OCI-LY1 (cell line): ENCODE measurements around the gene GSK3B.

Experiments used
- H2AFZ ChIP-seq: fragments of 200-600 bp; sonication (generic), shearing (Covaris generic); 2 replicates; pipeline ENCODE4 v1.6.0; 2014; ENCODE audit warnings: antibody characterized with exemption, mild to moderate bottlenecking, low read length
- H3F3A ChIP-seq: fragments of 200-600 bp; sonication (generic), shearing (Covaris generic); 2 replicates; pipeline ENCODE4 v1.6.0; 2014; ENCODE audit warnings: mild to moderate bottlenecking, antibody characterized with exemption, low read length, moderate library complexity; ENCODE audit not compliant: insufficient read depth
- H3K27ac ChIP-seq: fragments of 200-600 bp; sonication (generic); 2 replicates; pipeline ENCODE4 v1.5.1; 2014; ENCODE audit warnings: low read length, mixed run types, mild to moderate bottlenecking, low read depth; ENCODE audit not compliant: poor library complexity, severe bottlenecking
- H3K27me3 ChIP-seq: fragments of 200-600 bp; sonication (generic); 2 replicates; pipeline ENCODE4 v1.6.0; 2014; ENCODE audit warnings: antibody characterized with exemption, mild to moderate bottlenecking, low read length, moderate library complexity; ENCODE audit not compliant: insufficient read depth
- H3K36me3 ChIP-seq: fragments of 200-600 bp; sonication (generic); 2 replicates; pipeline ENCODE4 v1.6.1; 2014; ENCODE audit warnings: mild to moderate bottlenecking, antibody characterized with exemption, low read length, moderate library complexity, mixed read lengths; ENCODE audit not compliant: insufficient read depth
- H3K4me1 ChIP-seq: fragments of 200-600 bp; sonication (generic); 2 replicates; pipeline ENCODE4 v1.5.1; 2014; ENCODE audit warnings: mild to moderate bottlenecking, low read length, moderate library complexity; ENCODE audit not compliant: insufficient read depth, severe bottlenecking
- H3K4me2 ChIP-seq: fragments of 200-600 bp; sonication (generic), shearing (Covaris generic); 2 replicates; pipeline ENCODE4 v1.6.1; 2014; ENCODE audit warnings: low read length
- H3K4me3 ChIP-seq: fragments of 200-600 bp; sonication (generic); 2 replicates; pipeline ENCODE4 v1.5.1; 2014; ENCODE audit warnings: low read length, low read depth, mild to moderate bottlenecking, mixed read lengths; ENCODE audit not compliant: poor library complexity, severe bottlenecking
- H3K79me2 ChIP-seq: fragments of 200-600 bp; shearing (Covaris generic); 2 replicates; pipeline ENCODE4 v1.6.1; 2016; ENCODE audit warnings: mixed run types, low read length, mixed read lengths; ENCODE audit not compliant: insufficient read depth
- H3K9ac ChIP-seq: fragments of 200-600 bp; sonication (generic), shearing (Covaris generic); 2 replicates; pipeline ENCODE4 v1.6.1; 2014; ENCODE audit warnings: mild to moderate bottlenecking, low read length, mixed read lengths
- H3K9me2 ChIP-seq: fragments of 200-600 bp; sonication (generic), shearing (Covaris generic); 2 replicates; pipeline ENCODE4 v1.6.1; 2014; ENCODE audit warnings: low read depth, mild to moderate bottlenecking, low read length, mixed read lengths
- H3K9me3 ChIP-seq: fragments of 200-600 bp; shearing (Covaris generic); 2 replicates; pipeline ENCODE4 v1.6.1; 2014; ENCODE audit warnings: low read length, mixed read lengths
- H4K20me1 ChIP-seq: fragments of 200-600 bp; sonication (generic), shearing (Covaris generic); 2 replicates; pipeline ENCODE4 v1.6.0; 2016; ENCODE audit warnings: mild to moderate bottlenecking, low read length; ENCODE audit not compliant: insufficient read depth
- CTCF ChIP-seq: fragments of 200-600 bp; sonication (generic), shearing (Covaris generic); IDR thresholded peaks from 2 replicates; pipeline ENCODE4 v1.5.1; 2017; ENCODE audit warnings: mild to moderate bottlenecking, antibody characterized with exemption, low read length, moderate library complexity, mixed read lengths
- EZH2 ChIP-seq: fragments of 200-600 bp; sonication (generic), shearing (Covaris generic); IDR thresholded peaks from 2 replicates; pipeline ENCODE4 v1.8.0; 2017; ENCODE audit warnings: borderline replicate concordance, mixed run types, mild to moderate bottlenecking, antibody characterized with exemption, low read length, moderate library complexity, mixed read lengths

GSK3B gene

GRCh38 chr3:119964294-119964693, 130.0 kb downstream of the GSK3B start:
- no peaks in the 10 kb centered on the region for H4K20me1 ChIP-seq
- no peaks in the 10 kb centered on the region for H3K9me2 ChIP-seq
- H3K4me3 ChIP-seq, result no peak overlapping the region
- TF ChIP-seq EZH2 (no peak), CTCF (no peak)
- H3K4me1 ChIP-seq, result no peaks in the 10 kb centered on the region
- H3K9ac ChIP-seq, result no peak overlapping the region
- no peaks in the 10 kb centered on the region for H3F3A ChIP-seq
- peaks cover 8% of the 10 kb centered on the region; the same call in 1 of the 2 replicates for H3K36me3 ChIP-seq
- peaks cover 22% of the 10 kb centered on the region for H3K79me2 ChIP-seq
- H3K9me3 ChIP-seq, result 0 out of 2 replicates have a peak, but pooled peaks cover 3% of the 10 kb centered on the region
- H3K27me3 ChIP-seq, result no peaks in the 10 kb centered on the region
- no peak overlapping the region for H3K27ac ChIP-seq
- no peak overlapping the region for H3K4me2 ChIP-seq
- H2AFZ ChIP-seq, result no peak overlapping the region

- Histone ChIP-seq H3K79me2 (peaks cover 6% of the 10 kb centered on the region; the same call in 1 of the 2 replicates), H3K27ac (no peak overlapping the region), H3K4me1 (no peaks in the 10 kb centered on the region), H3K9me2 (no peaks in the 10 kb centered on the region), H3K4me2 (no peak overlapping the region), H3K27me3 (no peaks in the 10 kb centered on the region), H4K20me1 (no peaks in the 10 kb centered on the region), H3K4me3 (no peak overlapping the region), H3K9me3 (no peaks in the 10 kb centered on the region), H3F3A (no peaks in the 10 kb centered on the region), H3K36me3 (no peaks in the 10 kb centered on the region), H2AFZ (no peak overlapping the region), H3K9ac (no peak overlapping the region)
- TF ChIP-seq EZH2, result no peak
- TF ChIP-seq CTCF, result no peak
Measured at GRCh38 chr3:119955972-119956371, 138.3 kb downstream of the GSK3B start.

GRCh38 chr3:119950666-119951325, 143.5 kb downstream of the GSK3B start:
- no peak overlapping the region for H3K9ac ChIP-seq

More at GRCh38 chr3:119950666-119951325, 143.5 kb downstream of the GSK3B start:
- Histone ChIP-seq H3K9me2 (no peaks in the 10 kb centered on the region), H3K9me3 (no peaks in the 10 kb centered on the region), H4K20me1 (no peaks in the 10 kb centered on the region), H2AFZ (no peak overlapping the region), H3K4me3 (no peak overlapping the region), H3K27ac (no peak overlapping the region), H3K4me1 (no peaks in the 10 kb centered on the region), H3K4me2 (no peak overlapping the region), H3F3A (no peaks in the 10 kb centered on the region), H3K79me2 (peaks cover 6% of the 10 kb centered on the region; the same call in 1 of the 2 replicates), H3K36me3 (no peaks in the 10 kb centered on the region), H3K27me3 (no peaks in the 10 kb centered on the region)
- no peak for TF ChIP-seq CTCF
- no peak for TF ChIP-seq EZH2
